ENCODE measurements around the gene FAM20C.

GRCh38 chr7:249989-250388 lies 57.6 kb downstream of the FAM20C start:
- TF ChIP-seq EZH2 (IDR thresholded peaks at IDR 0.05; ENCODE audit: low read length, unreplicated experiment) = no peak
- TF ChIP-seq CTCF (conservative IDR thresholded peaks at IDR 0.05; ENCODE audit: low read depth, low read length) = no peak

Measured in PC-3 (cell line).